SK-N-SH treated with all-trans-retinoic acid at 6 μM for 48 hours (cell line): Measurements from ENCODE around the gene C1D.
A peak's percentile ranks its signal among the peaks of the same experiment; 100 is the strongest.

ENCODE experiments used
- ATAC-seq: fragments of 200-7000 bp; cut with Tn5 transposase; 3 replicates; pipeline ENCODE4 v1.9.1; 2020; ENCODE audit warnings: mild to moderate bottlenecking, moderate library complexity
- ARNTL ChIP-seq: fragments of 450-650 bp; formaldehyde crosslinking; IDR thresholded peaks from 2 replicates; pipeline ENCODE4 v1.5.0; 2020; ENCODE audit warnings: low read depth, mild to moderate bottlenecking, moderate library complexity, borderline replicate concordance
- BACH2 ChIP-seq: fragments of 250-450 bp; sonication (Bioruptor Pico); IDR thresholded peaks from 2 replicates; pipeline ENCODE4 v1.9.0; 2021; ENCODE audit warnings: mild to moderate bottlenecking, borderline replicate concordance
- CREB5 ChIP-seq: fragments of 250-450 bp; sonication (Bioruptor Pico); IDR thresholded peaks from 2 replicates; pipeline ENCODE4 v1.5.1; 2020; ENCODE audit warnings: low read depth, mild to moderate bottlenecking, moderate library complexity
- CSDC2 ChIP-seq: fragments of 250-450 bp; sonication (Bioruptor Pico); IDR thresholded peaks from 2 replicates; pipeline ENCODE4 v1.5.0; 2020; ENCODE audit warnings: mild to moderate bottlenecking, moderate library complexity
- CSRNP3 ChIP-seq: fragments of 250-450 bp; sonication (Bioruptor Pico); IDR thresholded peaks from 2 replicates; pipeline ENCODE4 v1.5.1; 2021; ENCODE audit warnings: mild to moderate bottlenecking, moderate library complexity
- ESRRG ChIP-seq: fragments of 250-450 bp; sonication (Bioruptor Pico); IDR thresholded peaks from 2 replicates; pipeline ENCODE4 v1.6.1; 2021; ENCODE audit warnings: mild to moderate bottlenecking
- GLIS3 ChIP-seq: fragments of 250-450 bp; sonication (Bioruptor Pico); IDR thresholded peaks from 2 replicates; pipeline ENCODE4 v1.5.0; 2020; ENCODE audit warnings: mild to moderate bottlenecking, moderate library complexity
- ISL1 ChIP-seq: fragments of 250-450 bp; sonication (Bioruptor Pico); IDR thresholded peaks from 2 replicates; pipeline ENCODE4 v2.1.2; 2022; ENCODE audit warnings: mild to moderate bottlenecking, moderate library complexity
- OSR1 ChIP-seq: fragments of 250-450 bp; sonication (Bioruptor Pico); IDR thresholded peaks from 2 replicates; pipeline ENCODE4 v1.8.0; 2022; ENCODE audit warnings: moderate library complexity, mild to moderate bottlenecking, inconsistent platforms
- PATZ1 ChIP-seq: fragments of 250-450 bp; sonication (Bioruptor Pico); IDR thresholded peaks from 2 replicates; pipeline ENCODE4 v1.8.0; 2020; ENCODE audit warnings: mild to moderate bottlenecking, moderate library complexity, borderline replicate concordance
- POU6F1 ChIP-seq: fragments of 250-450 bp; sonication (Bioruptor Pico); IDR thresholded peaks from 2 replicates; pipeline ENCODE4 v1.8.0; 2021; ENCODE audit warnings: low read depth, mild to moderate bottlenecking, moderate library complexity, borderline replicate concordance
- PPARA ChIP-seq: fragments of 250-450 bp; sonication (Bioruptor Pico); IDR thresholded peaks from 2 replicates; pipeline ENCODE4 v1.5.0; 2020; ENCODE audit warnings: mild to moderate bottlenecking, borderline replicate concordance
- RARB ChIP-seq: fragments of 250-450 bp; sonication (Bioruptor Pico); IDR thresholded peaks from 2 replicates; pipeline ENCODE4 v1.8.0; 2021; ENCODE audit warnings: mild to moderate bottlenecking, moderate library complexity
- SNAI2 ChIP-seq: fragments of 250-450 bp; sonication (Bioruptor Pico); IDR thresholded peaks from 2 replicates; pipeline ENCODE4 v1.5.0; 2020; ENCODE audit warnings: mild to moderate bottlenecking, moderate library complexity
- TCF4 ChIP-seq: fragments of 250-450 bp; sonication (Bioruptor Pico); IDR thresholded peaks from 2 replicates; pipeline ENCODE4 v1.8.0; 2021; ENCODE audit warnings: mild to moderate bottlenecking, moderate library complexity, borderline replicate concordance
- TOX ChIP-seq: fragments of 250-450 bp; sonication (Bioruptor Pico); IDR thresholded peaks from 2 replicates; pipeline ENCODE4 v1.8.0; 2021; ENCODE audit warnings: mild to moderate bottlenecking, moderate library complexity, borderline replicate concordance
- ZC3H10 ChIP-seq: fragments of 250-450 bp; sonication (Bioruptor Pico); IDR thresholded peaks from 2 replicates; pipeline ENCODE4 v1.5.1; 2021; ENCODE audit warnings: mild to moderate bottlenecking, moderate library complexity
- ZFP30 ChIP-seq: fragments of 450-650 bp; formaldehyde crosslinking; IDR thresholded peaks from 2 replicates; pipeline ENCODE4 v1.5.0; 2022; ENCODE audit warnings: mild to moderate bottlenecking, moderate library complexity
- ZNF565 ChIP-seq: fragments of 450-650 bp; formaldehyde crosslinking; conservative IDR thresholded peaks from 2 replicates; pipeline ENCODE4 v1.5.0; 2020; ENCODE audit warnings: low read depth, mild to moderate bottlenecking, moderate library complexity
- ZNF70 ChIP-seq: fragments of 450-650 bp; formaldehyde crosslinking; IDR thresholded peaks from 2 replicates; pipeline ENCODE4 v1.5.0; 2020; ENCODE audit warnings: mild to moderate bottlenecking, moderate library complexity
- ZNF8 ChIP-seq: fragments of 450-650 bp; formaldehyde crosslinking; IDR thresholded peaks from 2 replicates; pipeline ENCODE4 v1.5.0; 2020; ENCODE audit warnings: mild to moderate bottlenecking, moderate library complexity

Gene C1D

GRCh38 chr2:68062680-68063387 lies at the start of gene C1D:
Gene C1D, minus strand, starts transcription at chr2:68063004. Its CDS starts 15,694 bp downstream, at chr2:68047310.
- no peak for TF ChIP-seq RARB (CRISPR knock-in tag)
- no peak for TF ChIP-seq BACH2 (CRISPR knock-in tag)
- no peak for TF ChIP-seq SNAI2 (CRISPR knock-in tag)
- TF ChIP-seq ZFP30, result no peak
- no peak for TF ChIP-seq CREB5 (CRISPR knock-in tag)
- TF ChIP-seq TCF4 (CRISPR knock-in tag), result no peak
- TF ChIP-seq ZNF565 (CRISPR knock-in tag), result no peak
- peak; percentile 79 for ATAC-seq

GRCh38 chr2:68110102-68110501 lies 47.3 kb upstream of the C1D start:
- no peak for ATAC-seq

GRCh38 chr2:68108120-68108519 lies 45.3 kb upstream of the C1D start:
- no peak for ATAC-seq
- TF ChIP-seq ZFP30 (no peak), OSR1 (CRISPR knock-in tag) (no peak), GLIS3 (no peak), ZNF565 (CRISPR knock-in tag) (no peak), PATZ1 (no peak), CREB5 (CRISPR knock-in tag) (no peak), TOX (CRISPR knock-in tag) (no peak), ARNTL (CRISPR knock-in tag) (no peak), ZC3H10 (CRISPR knock-in tag) (no peak), TCF4 (CRISPR knock-in tag) (no peak), SNAI2 (CRISPR knock-in tag) (no peak), POU6F1 (no peak), RARB (CRISPR knock-in tag) (no peak), ZNF70 (CRISPR knock-in tag) (no peak), ISL1 (CRISPR knock-in tag) (no peak), CSRNP3 (CRISPR knock-in tag) (no peak), CSDC2 (CRISPR knock-in tag) (no peak), ZNF8 (CRISPR knock-in tag) (no peak), ESRRG (CRISPR knock-in tag) (no peak)

More at GRCh38 chr2:68110102-68110501, 47.3 kb upstream of the C1D start:
- TF ChIP-seq POU6F1, result no peak
- TF ChIP-seq SNAI2 (CRISPR knock-in tag), result no peak
- TF ChIP-seq RARB (CRISPR knock-in tag), result no peak
- no peak for TF ChIP-seq CREB5 (CRISPR knock-in tag)
- TF ChIP-seq ZNF8 (CRISPR knock-in tag), result no peak
- TF ChIP-seq ZFP30, result no peak
- no peak for TF ChIP-seq PPARA
- no peak for TF ChIP-seq GLIS3
